HEK293 (cell line): ENCODE measurements around the gene PDE8B.

Experiments
- CTCF ChIA-PET: fragments of 350-600 bp; formaldehyde crosslinking; extraction: SDS; loops from one replicate; lab custom pipeline; 2021; ENCODE audit warnings: antibody characterized with exemption; lab: Yijun Ruan, JAX
- POLR2A ChIA-PET: fragments of 300-600 bp; formaldehyde crosslinking; extraction: SDS; loops from one replicate; lab custom pipeline; 2020; ENCODE audit warnings: antibody characterized with exemption, inconsistent platforms; lab: Yijun Ruan, JAX
- H3K27ac ChIP-seq: fragments of 200-500 bp; sonication (Bioruptor generic); 2 replicates; pipeline ENCODE4 v1.5.1; 2014; ENCODE audit warnings: low read depth, low read length, control low read depth, inconsistent platforms; ENCODE audit errors: extremely low read depth
- H3K36me3 ChIP-seq, 2 experiments: fragments of 200-500 bp in 1 of 2; sonication (Bioruptor generic) in 1 of 2; 1 replicate in 1 of 2; 2 replicates in 1 of 2; pipeline ENCODE4 v1.5.1; 2014 to 2017; ENCODE audit warnings: inconsistent platforms in 2 of 2, low read length in 2 of 2; ENCODE audit not compliant: control insufficient read depth in 2 of 2, insufficient read depth in 1 of 2
- H3K4me1 ChIP-seq: fragments of 200-500 bp; sonication (Bioruptor generic); 2 replicates; pipeline ENCODE4 v1.5.1; 2014; ENCODE audit warnings: mild to moderate bottlenecking, low read length, inconsistent platforms; ENCODE audit not compliant: control insufficient read depth, insufficient read depth
- H3K4me3 ChIP-seq: 2 replicates; pipeline ENCODE4 v1.5.1; 2011; ENCODE audit warnings: low read depth, mild to moderate bottlenecking, control low read depth, low read length, moderate library complexity
- H3K9me3 ChIP-seq: fragments of 200-500 bp; sonication (Bioruptor generic); 2 replicates; pipeline ENCODE4 v1.5.1; 2014; ENCODE audit warnings: low read depth, low read length, inconsistent platforms; ENCODE audit not compliant: control insufficient read depth, insufficient read depth
- AEBP2 ChIP-seq: fragments of 450-650 bp; formaldehyde crosslinking; IDR thresholded peaks from 2 replicates; pipeline ENCODE4 v1.5.1; 2016; ENCODE audit warnings: missing biosample characterization, missing genetic modification characterization, borderline replicate concordance
- GLI2 ChIP-seq: fragments of 450-650 bp; formaldehyde crosslinking; IDR thresholded peaks from 2 replicates; pipeline ENCODE4; 2017; ENCODE audit warnings: missing biosample characterization, missing genetic modification characterization, low read depth, borderline replicate concordance
- REST ChIP-seq: fragments of 450-650 bp; formaldehyde crosslinking; IDR thresholded peaks from 2 replicates; pipeline ENCODE4 v1.5.1; 2016; ENCODE audit warnings: missing biosample characterization, missing genetic modification characterization
- TCF7L2 ChIP-seq: IDR thresholded peaks from 2 replicates; pipeline ENCODE4 v1.6.1; 2011; ENCODE audit warnings: low read depth, mild to moderate bottlenecking, inconsistent platforms, low read length, moderate library complexity, borderline replicate concordance
- YY1 ChIP-seq: fragments of 450-650 bp; formaldehyde crosslinking; IDR thresholded peaks from 2 replicates; pipeline ENCODE4 v1.5.1; 2018; ENCODE audit warnings: missing biosample characterization, missing genetic modification characterization
- YY2 ChIP-seq: fragments of 450-650 bp; formaldehyde crosslinking; IDR thresholded peaks from 2 replicates; pipeline ENCODE4 v1.5.1; 2016; ENCODE audit warnings: missing biosample characterization, missing genetic modification characterization
- ZBTB7A ChIP-seq: fragments of 450-650 bp; formaldehyde crosslinking; IDR thresholded peaks from 2 replicates; pipeline ENCODE4 v1.5.1; 2016; ENCODE audit warnings: low read depth, missing biosample characterization, missing genetic modification characterization
- ZNF157 ChIP-seq: fragments of 450-650 bp; formaldehyde crosslinking; IDR thresholded peaks from 2 replicates; pipeline ENCODE4 v1.5.1; 2016; ENCODE audit warnings: missing biosample characterization, missing genetic modification characterization
- ZNF169 ChIP-seq: fragments of 450-650 bp; formaldehyde crosslinking; IDR thresholded peaks from 2 replicates; pipeline ENCODE4 v1.5.1; 2016; ENCODE audit warnings: missing biosample characterization, missing genetic modification characterization
- ZNF2 ChIP-seq: fragments of 450-650 bp; formaldehyde crosslinking; IDR thresholded peaks from 2 replicates; pipeline ENCODE4 v1.5.1; 2016; ENCODE audit warnings: missing biosample characterization, missing genetic modification characterization
- ZNF202 ChIP-seq: fragments of 450-650 bp; formaldehyde crosslinking; IDR thresholded peaks from 2 replicates; pipeline ENCODE4 v1.5.1; 2016; ENCODE audit warnings: missing biosample characterization, missing genetic modification characterization, borderline replicate concordance
- ZNF211 ChIP-seq: fragments of 450-650 bp; formaldehyde crosslinking; IDR thresholded peaks from 2 replicates; pipeline ENCODE4 v1.5.1; 2016; ENCODE audit warnings: low read depth, missing biosample characterization, missing genetic modification characterization
- ZNF311 ChIP-seq: fragments of 450-650 bp; formaldehyde crosslinking; IDR thresholded peaks from 2 replicates; pipeline ENCODE4 v1.5.1; 2017; ENCODE audit warnings: missing biosample characterization, missing genetic modification characterization, borderline replicate concordance
- ZNF350 ChIP-seq: fragments of 450-650 bp; formaldehyde crosslinking; IDR thresholded peaks from 2 replicates; pipeline ENCODE4 v1.5.0; 2017; ENCODE audit warnings: missing biosample characterization, mild to moderate bottlenecking, missing genetic modification characterization
- ZNF391 ChIP-seq: fragments of 450-650 bp; formaldehyde crosslinking; IDR thresholded peaks from 2 replicates; pipeline ENCODE4 v1.5.1; 2016; ENCODE audit warnings: low read depth, missing biosample characterization, missing genetic modification characterization, borderline replicate concordance
- ZNF433 ChIP-seq: fragments of 450-650 bp; formaldehyde crosslinking; IDR thresholded peaks from 2 replicates; pipeline ENCODE4 v1.5.1; 2016; ENCODE audit warnings: missing biosample characterization, missing genetic modification characterization, low read depth
- ZNF514 ChIP-seq: fragments of 450-650 bp; formaldehyde crosslinking; IDR thresholded peaks from 2 replicates; pipeline ENCODE4 v1.5.1; 2016; ENCODE audit warnings: missing biosample characterization, missing genetic modification characterization
- ZNF580 ChIP-seq: fragments of 450-650 bp; formaldehyde crosslinking; IDR thresholded peaks from 2 replicates; pipeline ENCODE4 v1.5.1; 2016; ENCODE audit warnings: missing biosample characterization, missing genetic modification characterization
- ZNF600 ChIP-seq: fragments of 450-650 bp; formaldehyde crosslinking; IDR thresholded peaks from 2 replicates; pipeline ENCODE4 v1.5.1; 2016; ENCODE audit warnings: missing biosample characterization, missing genetic modification characterization
- ZNF623 ChIP-seq: fragments of 450-650 bp; formaldehyde crosslinking; IDR thresholded peaks from 2 replicates; pipeline ENCODE4 v1.5.1; 2016; ENCODE audit warnings: missing biosample characterization, missing genetic modification characterization
- ZNF626 ChIP-seq: fragments of 450-650 bp; sonication (Bioruptor Pico); formaldehyde crosslinking; IDR thresholded peaks from 2 replicates; pipeline ENCODE4 v1.5.1; 2018; ENCODE audit warnings: missing biosample characterization, missing genetic modification characterization, inconsistent platforms
- ZNF768 ChIP-seq: fragments of 450-650 bp; formaldehyde crosslinking; IDR thresholded peaks from 2 replicates; pipeline ENCODE4 v1.5.1; 2018; ENCODE audit warnings: missing biosample characterization, mild to moderate bottlenecking, missing genetic modification characterization
- ZSCAN30 ChIP-seq: fragments of 450-650 bp; IDR thresholded peaks from 2 replicates; pipeline ENCODE4 v1.5.1; 2018; ENCODE audit warnings: missing biosample characterization, mild to moderate bottlenecking, missing genetic modification characterization, moderate library complexity
- TF ChIP-seq, protein P1 (sequence below): fragments of 450-650 bp; formaldehyde crosslinking; conservative IDR thresholded peaks from 2 replicates; pipeline ENCODE4 v1.5.1; 2016; ENCODE audit warnings: low read depth, missing biosample characterization, missing genetic modification characterization

PDE8B gene

GRCh38 chr5:77418601-77419581 is 208.4 kb downstream of the PDE8B start:
- POLR2A ChIA-PET: no interaction called here
- Histone ChIP-seq H3K9me3 (no peaks in the 10 kb centered on the region), H3K36me3 (no peaks in the 10 kb centered on the region), H3K27ac (no peak overlapping the region), H3K4me1 (no peaks in the 10 kb centered on the region), H3K4me3 (no peak overlapping the region)
- TF ChIP-seq ZNF626 (tag by site-specific recombination) (no peak), ZNF169 (no peak), YY2 (tag by site-specific recombination) (no peak), ZBTB7A (tag by site-specific recombination) (no peak), ZNF433 (tag by site-specific recombination) (no peak), ZNF580 (tag by site-specific recombination) (no peak), GLI2 (tag by site-specific recombination) (no peak), REST (no peak), AEBP2 (tag by site-specific recombination) (no peak), ZSCAN30 (tag by site-specific recombination) (no peak), ZNF623 (tag by site-specific recombination) (no peak), ZNF391 (tag by site-specific recombination) (no peak), YY1 (no peak), ZNF202 (tag by site-specific recombination) (no peak), ZNF157 (tag by site-specific recombination) (no peak), ZNF514 (tag by site-specific recombination) (no peak)
- CTCF ChIA-PET: no interaction called here

DNA sequence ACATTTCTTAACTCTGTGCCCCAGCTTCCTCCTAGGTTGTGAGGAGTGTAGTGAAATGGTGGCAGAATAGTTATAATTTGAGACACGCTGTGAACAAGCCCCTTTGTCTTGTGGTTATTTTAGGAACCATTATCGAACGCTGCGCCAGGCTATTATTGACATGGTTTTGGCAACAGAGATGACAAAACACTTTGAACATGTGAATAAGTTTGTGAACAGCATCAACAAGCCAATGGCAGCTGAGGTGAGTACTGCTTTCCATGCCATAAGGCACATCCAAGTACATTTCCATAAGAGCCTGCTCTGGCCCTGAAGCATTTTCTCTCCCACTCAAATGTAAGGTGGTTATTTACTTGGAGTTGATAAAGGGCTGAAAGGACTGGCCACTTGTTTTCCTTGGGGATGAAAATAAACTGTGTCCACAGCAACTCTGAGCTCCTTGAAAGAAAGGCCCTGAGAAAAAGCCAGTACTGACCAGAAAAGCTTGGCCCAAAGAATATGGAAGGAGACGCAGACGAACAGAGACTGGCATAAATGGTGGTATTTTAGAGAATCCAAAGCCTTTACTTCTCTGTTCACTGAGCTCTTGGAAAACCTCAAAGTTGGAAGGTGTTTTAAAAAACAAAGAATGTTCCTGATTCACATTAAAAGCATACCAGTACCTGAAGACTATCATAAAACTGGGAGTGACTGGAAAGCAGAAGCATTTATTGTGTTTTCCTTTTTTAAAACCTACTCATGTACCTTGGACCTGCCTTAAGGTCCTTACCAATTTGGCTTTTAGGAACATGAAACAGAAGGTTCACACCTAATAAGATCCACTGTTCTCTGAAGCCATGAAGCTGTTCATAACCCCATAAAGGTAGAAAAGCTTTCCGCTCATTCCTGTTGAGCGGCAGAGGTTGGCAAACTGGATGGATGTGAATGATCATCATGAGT is 209.4 kb downstream of the PDE8B start:
- CTCF ChIA-PET: interaction anchor here (0.6 kb wide), 1 partner anchor 73 kb away, joined by 3 read pairs; no protein-coding TSS in a partner anchor
- no peaks in the 10 kb centered on the region for H3K9me3 ChIP-seq
- POLR2A ChIA-PET: interaction anchor here (0.6 kb wide), 1 partner anchor 275 kb away, joined by 7 read pairs; no protein-coding TSS in a partner anchor
- peaks cover 0 to under 1% of the 10 kb centered on the region in 2 experiments; a peak in 1 of 3 replicates for H3K36me3 ChIP-seq
- H3K4me1 ChIP-seq: no peaks in the 10 kb centered on the region
- no peak overlapping the region for H3K27ac ChIP-seq
- no peak overlapping the region for H3K4me3 ChIP-seq
- TF ChIP-seq, protein P1, sequence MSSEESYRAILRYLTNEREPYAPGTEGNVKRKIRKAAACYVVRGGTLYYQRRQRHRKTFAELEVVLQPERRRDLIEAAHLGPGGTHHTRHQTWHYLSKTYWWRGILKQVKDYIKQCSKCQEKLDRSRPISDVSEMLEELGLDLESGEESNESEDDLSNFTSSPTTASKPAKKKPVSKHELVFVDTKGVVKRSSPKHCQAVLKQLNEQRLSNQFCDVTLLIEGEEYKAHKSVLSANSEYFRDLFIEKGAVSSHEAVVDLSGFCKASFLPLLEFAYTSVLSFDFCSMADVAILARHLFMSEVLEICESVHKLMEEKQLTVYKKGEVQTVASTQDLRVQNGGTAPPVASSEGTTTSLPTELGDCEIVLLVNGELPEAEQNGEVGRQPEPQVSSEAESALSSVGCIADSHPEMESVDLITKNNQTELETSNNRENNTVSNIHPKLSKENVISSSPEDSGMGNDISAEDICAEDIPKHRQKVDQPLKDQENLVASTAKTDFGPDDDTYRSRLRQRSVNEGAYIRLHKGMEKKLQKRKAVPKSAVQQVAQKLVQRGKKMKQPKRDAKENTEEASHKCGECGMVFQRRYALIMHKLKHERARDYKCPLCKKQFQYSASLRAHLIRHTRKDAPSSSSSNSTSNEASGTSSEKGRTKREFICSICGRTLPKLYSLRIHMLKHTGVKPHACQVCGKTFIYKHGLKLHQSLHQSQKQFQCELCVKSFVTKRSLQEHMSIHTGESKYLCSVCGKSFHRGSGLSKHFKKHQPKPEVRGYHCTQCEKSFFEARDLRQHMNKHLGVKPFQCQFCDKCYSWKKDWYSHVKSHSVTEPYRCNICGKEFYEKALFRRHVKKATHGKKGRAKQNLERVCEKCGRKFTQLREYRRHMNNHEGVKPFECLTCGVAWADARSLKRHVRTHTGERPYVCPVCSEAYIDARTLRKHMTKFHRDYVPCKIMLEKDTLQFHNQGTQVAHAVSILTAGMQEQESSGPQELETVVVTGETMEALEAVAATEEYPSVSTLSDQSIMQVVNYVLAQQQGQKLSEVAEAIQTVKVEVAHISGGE (tag by site-specific recombination): no peak
- no peak for TF ChIP-seq ZNF600
- TF ChIP-seq ZNF623 (tag by site-specific recombination): no peak
- no peak for TF ChIP-seq ZNF768 (tag by site-specific recombination)
- TF ChIP-seq ZNF311 (tag by site-specific recombination): no peak
- TF ChIP-seq ZNF211 (tag by site-specific recombination): no peak
- TF ChIP-seq ZNF350: no peak
- no peak for TF ChIP-seq ZNF2 (tag by site-specific recombination)
- no peak for TF ChIP-seq TCF7L2
